ENCODE results near the gene ZNF626. TPM values are rescaled to one million over a fixed set of nuclear protein-coding genes. Genes with fewer than 3 reads are reported as not detected.

Gene ZNF626
- total and polyA plus RNA-seq, 11 donors, result 2.2 to 14.8 (median 9.3) TPM

- Histone ChIP-seq H3K27ac (peak overlapping the region in 1 of 12 donors; percentile 9), H3K4me3 (peak overlapping the region in 5 of 12 donors; percentile 12 to 51 (median 38)), H3K4me1 (peaks cover 0 to 7% (median 0%) of the 10 kb centered on the region in 12 donors), H3K36me3 (no peaks in the 10 kb centered on the region), H3K27me3 (no peaks in the 10 kb centered on the region), H3K9me3 (peaks cover 0 to 54% (median 7%) of the 10 kb centered on the region in 12 donors)
- no peak for TF ChIP-seq POLR2A (IDR thresholded peaks at IDR 0.05)
- TF ChIP-seq, protein P1, sequence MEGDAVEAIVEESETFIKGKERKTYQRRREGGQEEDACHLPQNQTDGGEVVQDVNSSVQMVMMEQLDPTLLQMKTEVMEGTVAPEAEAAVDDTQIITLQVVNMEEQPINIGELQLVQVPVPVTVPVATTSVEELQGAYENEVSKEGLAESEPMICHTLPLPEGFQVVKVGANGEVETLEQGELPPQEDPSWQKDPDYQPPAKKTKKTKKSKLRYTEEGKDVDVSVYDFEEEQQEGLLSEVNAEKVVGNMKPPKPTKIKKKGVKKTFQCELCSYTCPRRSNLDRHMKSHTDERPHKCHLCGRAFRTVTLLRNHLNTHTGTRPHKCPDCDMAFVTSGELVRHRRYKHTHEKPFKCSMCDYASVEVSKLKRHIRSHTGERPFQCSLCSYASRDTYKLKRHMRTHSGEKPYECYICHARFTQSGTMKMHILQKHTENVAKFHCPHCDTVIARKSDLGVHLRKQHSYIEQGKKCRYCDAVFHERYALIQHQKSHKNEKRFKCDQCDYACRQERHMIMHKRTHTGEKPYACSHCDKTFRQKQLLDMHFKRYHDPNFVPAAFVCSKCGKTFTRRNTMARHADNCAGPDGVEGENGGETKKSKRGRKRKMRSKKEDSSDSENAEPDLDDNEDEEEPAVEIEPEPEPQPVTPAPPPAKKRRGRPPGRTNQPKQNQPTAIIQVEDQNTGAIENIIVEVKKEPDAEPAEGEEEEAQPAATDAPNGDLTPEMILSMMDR (IDR thresholded peaks at IDR 0.05), result no peak
- WGBS, 4 donors, result 33 to 43% (median 42%) methylated on average over 5 of the region's 5 CpGs
- DNase-seq, result no peak
- intact Hi-C loops (cut with DNase I), result no loop called here
- ATAC-seq, result no peak
Observed at GRCh38 chr19:20612711-20613316, 48.6 kb downstream of the ZNF626 start.

GRCh38 chr19:20611866-20612265 is 49.5 kb downstream of the ZNF626 start:
- TF ChIP-seq, protein P1 (IDR thresholded peaks at IDR 0.05), result no peak
- TF ChIP-seq POLR2A (IDR thresholded peaks at IDR 0.05), result no peak
- Histone ChIP-seq H3K4me3 (peak overlapping the region in 5 of 12 donors; percentile 12 to 51 (median 38)), H3K27me3 (no peaks in the 10 kb centered on the region), H3K27ac (peak overlapping the region in 1 of 12 donors; percentile 9), H3K36me3 (no peaks in the 10 kb centered on the region), H3K9me3 (peaks cover 0 to 51% (median 3%) of the 10 kb centered on the region in 12 donors), H3K4me1 (peaks cover 0 to 7% (median 0%) of the 10 kb centered on the region in 12 donors)
- ATAC-seq (no peak), DNase-seq (no peak)
- 75 to 85% (median 77%) methylated on average over 6 of the region's 6 CpGs for WGBS, 4 donors
- intact Hi-C loops (cut with DNase I), result no loop called here

DNA sequence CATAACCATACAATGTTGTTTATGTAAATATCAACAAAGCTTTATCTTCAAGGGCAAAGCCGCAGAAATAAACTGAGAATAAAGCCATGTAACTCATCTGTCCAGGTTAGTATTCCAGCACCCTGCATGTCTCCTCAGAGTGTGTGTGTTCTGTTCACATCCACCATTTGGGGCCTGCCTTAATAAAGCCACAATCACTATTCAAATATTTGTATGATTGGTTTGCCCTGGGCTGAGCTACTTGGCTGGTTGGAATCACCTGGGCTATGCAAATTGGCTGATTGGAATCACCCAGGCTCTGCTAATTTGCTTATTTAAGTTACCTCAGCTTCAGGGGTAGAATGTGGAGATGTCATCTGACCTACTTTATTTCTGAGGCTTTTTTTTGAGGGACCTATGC is 53.4 kb downstream of the ZNF626 start:
- no peaks in the 10 kb centered on the region for H3K27me3 ChIP-seq
- DNase-seq (no peak), ATAC-seq (no peak)
- H3K4me3 ChIP-seq, result no peak overlapping the region
- intact Hi-C loops (cut with DNase I), result no loop called here
- TF ChIP-seq, protein P1 (IDR thresholded peaks at IDR 0.05), result no peak
- TF ChIP-seq POLR2A (IDR thresholded peaks at IDR 0.05), result no peak
- H3K36me3 ChIP-seq, result no peaks in the 10 kb centered on the region
- peaks cover 0 to 71% (median under 1%) of the 10 kb centered on the region in 12 donors for H3K9me3 ChIP-seq
- WGBS, 4 donors, result 0 to 100% (median 90%) methylated on average over 1 of the region's 1 CpG
- H3K4me1 ChIP-seq, result no peaks in the 10 kb centered on the region
- H3K27ac ChIP-seq, result no peak overlapping the region

Other genes starting within 250 kb of the ZNF626 start
- 1 to 10 TPM; 2.7 to 8.8 (median 5.3) TPM for gene ZNF737, start 95.8 kb downstream of the ZNF626 start, total RNA-seq
- gene ZNF737, start 95.8 kb downstream of the ZNF626 start, polyA plus RNA-seq, result 1 to 10 TPM; 2.1 to 3.5 TPM
- gene ZNF66, start 114.7 kb upstream of the ZNF626 start, total RNA-seq, result 1 to 10 TPM in 7 of 9 donors, under 1 TPM in 2; 0.35 to 3.7 (median 1.5) TPM
- gene ZNF66, start 114.7 kb upstream of the ZNF626 start, polyA plus RNA-seq, result under 1 TPM; 0.65 to 0.93 TPM